SK-N-MC (cell line): Measurements from ENCODE around the gene TPRKB.

ENCODE experiments used
- EZH2 ChIP-seq: fragments of 200-600 bp; sonication (generic); IDR thresholded peaks from one replicate; pipeline ENCODE4 v1.6.1; 2017; ENCODE audit warnings: antibody characterized with exemption
- POLR2AphosphoS5 ChIP-seq: IDR thresholded peaks from 2 replicates; pipeline ENCODE4 v1.6.1; 2012; ENCODE audit warnings: mild to moderate bottlenecking, low read depth, low read length, borderline replicate concordance

- TF ChIP-seq EZH2 (no peak), POLR2AphosphoS5 (no peak)
Measured at GRCh38 chr2:73736378-73736777, 767 bp downstream of the TPRKB start.
